NCI-H1092 (cell line): ENCODE measurements around the gene C2orf69.
"Not testable (repeated sequence)": the region's sequence is repeated elsewhere in the genome, so short reads cannot be mapped to it uniquely, and the experiment has no call there.

Experiments used
- DNase-seq: peaks from one replicate; lab custom pipeline; 2025; lab: John Stamatoyannopoulos, UW

The C2orf69 gene, protein sequence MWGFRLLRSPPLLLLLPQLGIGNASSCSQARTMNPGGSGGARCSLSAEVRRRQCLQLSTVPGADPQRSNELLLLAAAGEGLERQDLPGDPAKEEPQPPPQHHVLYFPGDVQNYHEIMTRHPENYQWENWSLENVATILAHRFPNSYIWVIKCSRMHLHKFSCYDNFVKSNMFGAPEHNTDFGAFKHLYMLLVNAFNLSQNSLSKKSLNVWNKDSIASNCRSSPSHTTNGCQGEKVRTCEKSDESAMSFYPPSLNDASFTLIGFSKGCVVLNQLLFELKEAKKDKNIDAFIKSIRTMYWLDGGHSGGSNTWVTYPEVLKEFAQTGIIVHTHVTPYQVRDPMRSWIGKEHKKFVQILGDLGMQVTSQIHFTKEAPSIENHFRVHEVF

DNA sequence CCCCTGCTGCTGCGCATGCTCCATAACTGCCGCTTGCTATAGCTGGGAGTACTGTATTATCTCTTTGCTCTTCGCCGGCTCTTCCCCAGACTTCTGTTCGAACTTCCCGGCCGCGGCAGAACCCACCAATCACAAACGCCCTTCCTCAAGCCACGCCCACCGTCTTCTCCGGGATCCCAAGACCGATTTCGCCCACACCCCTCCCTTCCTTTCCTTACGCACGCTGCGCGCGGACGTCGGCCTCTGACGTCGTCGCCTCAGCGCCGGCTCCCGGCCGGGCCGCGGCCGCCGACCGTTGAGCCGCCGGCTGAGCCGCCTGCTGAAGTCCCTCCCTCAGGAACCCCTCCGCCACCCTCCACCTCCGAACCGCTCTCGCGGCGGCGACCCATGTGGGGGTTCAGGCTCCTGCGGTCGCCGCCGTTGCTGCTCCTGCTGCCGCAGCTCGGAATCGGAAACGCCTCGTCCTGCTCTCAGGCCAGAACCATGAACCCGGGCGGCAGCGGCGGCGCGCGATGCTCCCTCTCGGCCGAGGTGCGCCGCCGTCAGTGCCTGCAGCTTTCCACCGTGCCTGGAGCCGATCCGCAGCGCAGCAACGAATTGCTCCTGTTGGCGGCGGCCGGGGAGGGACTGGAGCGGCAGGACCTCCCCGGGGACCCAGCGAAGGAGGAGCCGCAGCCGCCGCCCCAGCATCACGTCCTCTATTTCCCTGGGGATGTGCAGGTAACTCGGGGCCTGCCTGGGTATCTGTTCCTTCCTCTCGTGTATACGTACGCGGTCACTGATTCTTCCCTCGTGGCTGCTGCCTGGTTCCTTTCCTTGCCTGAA, at the start of gene C2orf69:
Gene C2orf69, plus strand, starts transcription at position 242 of the 825 bp plus-strand sequence. Its CDS starts 146 bp downstream, at position 388.
- peak; percentile 94 for DNase-seq

DNA sequence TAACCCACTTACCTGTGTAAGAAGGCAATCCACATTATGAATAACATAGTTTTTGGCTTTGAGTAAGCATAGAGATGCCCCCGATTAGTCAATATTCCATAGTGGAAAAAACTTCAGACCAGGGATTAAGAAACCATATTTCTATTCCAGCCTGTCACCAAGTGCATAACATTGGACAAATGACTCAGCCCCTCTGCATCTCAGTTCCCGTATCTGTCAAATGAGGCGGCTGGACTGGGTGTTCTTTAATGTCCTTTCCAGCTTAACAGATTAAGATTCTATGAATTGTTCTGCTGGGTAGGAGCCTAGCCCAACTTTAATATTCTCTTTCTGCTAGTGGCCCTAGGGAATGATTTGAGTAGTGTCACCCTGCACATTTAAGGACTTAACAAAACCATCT, 48.3 kb upstream of the C2orf69 start:
- DNase-seq: no peak

DNA sequence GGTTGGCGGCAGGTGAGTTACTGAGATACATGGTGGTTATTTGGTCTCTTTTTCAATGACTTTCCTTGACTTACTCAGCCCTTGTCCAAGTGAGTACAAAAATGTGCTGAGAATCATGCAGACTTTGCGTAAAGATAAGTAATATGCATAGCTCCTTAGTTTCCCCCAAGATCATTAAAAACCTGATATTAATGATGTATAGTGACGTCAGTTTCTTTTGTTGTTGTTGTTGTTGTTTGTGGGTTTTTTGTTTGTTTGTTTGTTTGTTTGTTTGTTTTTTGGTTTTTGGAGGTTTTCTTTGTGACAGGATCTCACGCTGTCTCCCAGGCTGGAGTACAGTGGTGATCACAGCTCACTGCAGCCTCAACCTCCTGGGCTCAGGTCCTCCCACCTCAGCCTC, 45.2 kb upstream of the C2orf69 start:
- DNase-seq: no peak

DNA sequence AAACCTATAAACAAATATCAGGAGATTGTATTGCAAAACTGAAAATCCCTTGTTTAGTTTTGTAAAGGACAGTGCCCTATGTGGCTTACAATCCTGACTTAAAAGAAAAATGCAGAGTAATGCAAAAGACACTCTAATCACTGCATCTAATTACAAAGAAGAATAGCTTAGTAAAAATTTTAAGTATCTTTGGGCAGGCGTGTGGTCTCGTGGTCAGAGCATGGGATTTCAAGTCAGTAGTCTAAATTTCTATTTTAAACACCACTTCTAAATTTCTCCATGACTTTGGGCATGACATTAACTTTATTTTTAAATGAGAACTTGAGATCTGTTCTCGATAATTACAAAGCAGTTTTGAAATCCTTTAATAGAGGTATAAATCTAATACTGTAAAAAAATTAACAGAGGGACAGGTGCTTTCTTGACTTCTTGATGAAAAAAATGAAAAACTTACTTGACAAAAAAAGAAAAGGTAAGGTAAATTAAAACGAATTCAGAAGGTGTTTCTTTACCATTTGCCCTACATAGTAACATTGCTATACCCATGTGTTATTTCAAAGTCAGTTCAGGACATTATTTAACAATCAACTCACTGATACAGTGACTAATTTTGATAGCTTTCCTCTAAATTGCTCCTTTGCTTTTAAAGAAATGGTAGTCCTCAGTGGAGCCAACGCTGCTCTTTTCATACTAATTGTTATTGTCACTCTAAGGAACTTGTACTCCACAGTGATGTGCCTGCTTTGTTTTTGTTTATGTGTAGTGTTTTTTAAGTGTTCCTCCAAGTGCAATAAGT, 42.5 kb upstream of the C2orf69 start:
- DNase-seq: no peak

DNA sequence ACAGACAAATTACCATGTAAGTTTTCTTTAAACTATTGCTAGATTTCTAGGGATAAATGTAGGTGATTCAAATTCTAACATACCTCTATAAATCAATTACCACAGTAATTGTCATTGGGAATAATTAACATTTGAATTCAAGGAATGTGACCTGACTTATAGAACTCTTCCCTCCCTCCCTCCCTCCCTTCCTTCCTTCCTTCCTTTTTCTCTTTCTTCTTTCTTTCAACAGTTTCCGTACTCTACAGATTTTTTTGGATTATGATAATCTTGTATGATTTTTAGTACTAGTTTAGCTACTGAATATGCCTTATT, 41.9 kb upstream of the C2orf69 start:
- DNase-seq: no peak

DNA sequence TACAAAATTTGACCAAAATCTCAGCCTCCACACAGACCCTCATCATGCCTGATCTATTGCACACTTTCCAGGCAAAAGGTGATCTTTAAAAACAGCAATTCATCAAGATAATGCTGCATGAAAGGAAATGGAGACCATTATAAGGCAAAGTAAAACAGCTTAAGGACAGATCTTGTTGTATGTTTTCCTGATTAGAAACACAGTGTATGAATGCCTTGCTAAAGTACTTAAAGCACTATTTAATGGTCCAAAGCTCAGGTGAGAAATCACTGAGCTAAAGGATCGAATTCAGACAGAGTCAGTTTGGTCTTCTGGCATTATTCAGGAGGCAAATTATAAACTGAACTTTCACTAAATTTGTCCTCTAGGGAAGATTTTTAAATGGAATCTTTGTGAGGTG, 41.4 kb upstream of the C2orf69 start:
- DNase-seq: no peak

DNA sequence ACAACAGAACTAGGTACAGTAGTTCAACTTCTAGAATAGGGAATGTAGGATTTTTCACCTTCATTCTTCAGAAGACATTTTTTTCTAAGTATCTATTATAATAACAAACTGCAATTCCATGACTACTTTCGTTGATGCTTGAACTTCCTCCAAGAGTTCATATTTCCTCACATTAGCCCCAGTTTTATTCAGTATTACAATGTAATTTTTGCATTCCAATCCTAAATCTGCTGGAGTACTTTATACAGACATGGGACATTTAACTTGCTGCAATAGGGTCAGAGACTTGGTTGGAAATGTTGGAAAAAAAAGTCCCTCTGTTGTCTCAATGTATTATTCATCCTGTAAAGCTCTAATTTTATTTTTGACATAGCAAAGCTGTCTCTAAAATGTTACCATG, 40.5 kb upstream of the C2orf69 start:
- DNase-seq: no peak

DNA sequence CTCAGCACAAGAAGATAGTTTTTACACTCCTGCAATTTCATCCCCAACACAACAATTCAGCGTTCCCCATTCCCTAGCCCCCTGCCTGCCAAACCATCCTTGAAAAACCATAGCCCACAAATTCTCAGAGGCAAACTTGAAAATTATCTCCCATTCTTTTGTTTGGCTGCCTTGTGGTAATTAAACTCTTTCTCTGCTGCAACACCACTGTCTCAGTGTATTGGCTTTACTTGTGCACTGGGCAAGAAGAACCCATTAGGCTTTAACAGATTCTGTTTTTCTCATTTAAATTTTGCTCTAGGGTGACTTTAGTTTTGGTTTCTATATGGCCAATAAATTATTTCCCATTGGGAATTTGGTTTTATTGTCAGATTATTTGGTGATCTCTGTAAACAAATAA, 36.9 kb upstream of the C2orf69 start:
- no peak for DNase-seq

DNA sequence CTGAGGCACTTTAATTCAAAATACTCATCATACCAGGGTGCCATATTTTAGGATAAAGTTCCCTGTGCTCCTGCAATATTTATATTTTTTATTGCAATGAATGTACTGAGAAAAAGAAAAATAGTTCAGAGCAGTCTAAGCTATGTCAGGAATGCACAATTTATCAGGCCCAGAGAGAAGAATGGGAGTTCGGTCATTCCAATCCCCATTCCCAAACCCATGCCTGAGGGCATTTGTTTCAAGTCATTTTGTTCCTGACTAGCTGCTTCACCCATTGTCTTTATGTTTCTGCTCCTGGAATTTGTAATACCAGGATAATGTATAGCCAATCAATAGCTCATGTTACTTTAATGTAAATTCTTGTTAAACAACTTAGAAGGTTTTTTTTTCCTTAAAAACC, 35.7 kb upstream of the C2orf69 start:
- DNase-seq: no peak

DNA sequence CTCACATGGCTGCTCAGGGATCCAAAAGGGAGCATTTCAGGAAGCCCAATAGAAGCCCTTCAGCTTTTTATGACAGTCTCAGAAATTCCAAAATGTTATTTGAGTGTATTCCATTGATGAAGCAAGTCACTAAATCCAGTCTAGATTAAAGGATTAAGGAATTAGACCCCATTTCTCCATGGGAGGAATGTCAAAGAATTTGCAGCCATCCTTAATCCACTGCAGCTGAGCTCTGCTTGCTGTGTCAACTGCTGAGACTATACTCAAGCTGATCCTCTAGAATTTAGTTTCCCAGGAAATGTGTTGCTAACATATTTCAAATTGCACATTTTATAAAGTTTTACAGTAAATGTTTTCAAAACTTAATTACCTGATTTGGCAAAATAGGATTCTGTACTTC, 28.4 kb upstream of the C2orf69 start:
- no peak for DNase-seq

DNA sequence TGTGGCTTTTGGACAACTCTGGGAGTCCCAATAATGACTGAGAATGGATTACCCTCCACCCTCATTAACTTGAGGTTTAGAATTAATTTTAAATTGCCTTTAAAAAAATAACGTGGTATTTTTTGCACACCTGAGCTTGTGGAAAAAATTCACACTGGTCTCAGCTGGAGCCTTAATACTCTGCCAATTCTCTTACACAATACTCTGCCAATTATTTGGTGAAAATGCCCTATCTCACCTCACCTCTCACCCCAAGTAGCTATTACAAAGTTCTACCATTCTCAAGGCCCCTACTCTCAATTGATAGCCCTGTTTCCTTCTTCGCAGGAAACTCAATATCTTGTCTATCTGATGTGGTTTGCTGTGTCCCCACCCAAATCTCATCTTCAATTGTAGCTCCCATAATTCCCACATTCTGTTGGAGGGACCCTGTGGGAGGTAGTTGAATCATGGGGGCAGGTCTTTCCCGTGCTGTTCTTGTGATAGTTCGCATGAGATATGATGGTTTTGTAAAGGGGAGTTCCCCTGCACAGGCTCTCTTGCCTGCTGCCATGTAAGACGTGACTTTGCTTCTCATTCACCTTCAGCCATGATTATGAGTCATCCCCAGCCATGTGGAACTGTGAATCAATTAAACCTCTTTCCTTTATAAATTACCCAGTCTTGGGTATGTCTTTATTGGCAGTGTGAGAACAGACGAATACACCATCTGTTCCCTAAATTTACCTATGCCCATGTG, 27.4 kb upstream of the C2orf69 start:
- no peak for DNase-seq

DNA sequence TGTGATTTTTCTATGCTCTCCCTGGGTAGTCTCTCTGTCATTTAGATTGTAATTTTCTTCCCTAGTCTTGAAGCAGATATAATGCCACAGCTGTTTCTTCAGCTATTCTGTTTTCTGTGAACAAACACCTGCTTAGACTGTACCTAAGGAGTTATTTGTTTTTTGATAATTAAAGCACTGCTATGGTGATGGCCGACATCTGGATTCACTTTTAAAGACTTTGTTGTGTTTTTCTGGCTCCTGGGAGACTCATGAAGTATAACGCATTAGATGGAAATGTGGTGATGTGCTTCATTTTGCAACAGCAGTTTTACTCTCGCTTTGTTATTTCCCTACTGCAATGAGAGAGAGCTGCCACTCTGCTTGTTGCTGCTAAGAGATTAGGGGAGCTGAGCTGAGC, 15.7 kb upstream of the C2orf69 start:
- no peak for DNase-seq

DNA sequence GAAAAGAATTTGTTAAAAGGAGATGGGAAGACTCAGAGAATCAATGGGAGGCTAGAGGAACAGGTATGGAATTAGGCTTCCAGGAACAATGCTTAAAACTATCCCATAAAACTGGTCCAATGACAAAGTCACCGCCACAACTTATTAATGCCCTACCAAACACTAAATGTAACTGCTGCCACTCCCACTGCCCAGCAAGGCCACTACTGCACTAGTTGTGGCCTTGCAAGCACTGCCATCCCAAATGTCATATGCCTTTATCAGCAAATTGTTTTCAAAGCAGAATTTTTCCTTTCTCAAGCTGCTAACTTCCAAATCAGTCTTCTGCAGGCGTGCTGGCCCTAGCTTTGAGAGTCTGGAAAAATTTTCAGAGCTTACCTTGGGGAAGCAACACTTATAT, 14.5 kb upstream of the C2orf69 start:
- no peak for DNase-seq

DNA sequence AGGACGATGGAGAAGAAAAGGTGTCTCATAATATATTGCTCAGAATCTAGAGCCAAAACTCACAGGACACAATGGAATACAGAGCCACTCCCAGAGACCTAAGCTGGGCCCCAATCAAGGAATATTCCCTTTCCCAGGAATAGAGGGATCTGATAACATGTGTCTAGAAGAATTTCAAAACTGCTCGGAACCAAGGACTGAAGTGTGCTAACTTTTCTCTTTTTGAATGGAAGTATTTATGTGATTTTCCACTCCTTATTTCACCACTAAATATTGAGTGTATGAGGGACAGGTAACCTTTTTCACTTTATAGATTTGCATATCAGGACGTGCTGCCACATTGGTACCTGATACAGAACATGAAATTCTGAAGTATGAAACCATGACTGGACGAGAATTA, 9.2 kb upstream of the C2orf69 start:
- DNase-seq: no peak

DNA sequence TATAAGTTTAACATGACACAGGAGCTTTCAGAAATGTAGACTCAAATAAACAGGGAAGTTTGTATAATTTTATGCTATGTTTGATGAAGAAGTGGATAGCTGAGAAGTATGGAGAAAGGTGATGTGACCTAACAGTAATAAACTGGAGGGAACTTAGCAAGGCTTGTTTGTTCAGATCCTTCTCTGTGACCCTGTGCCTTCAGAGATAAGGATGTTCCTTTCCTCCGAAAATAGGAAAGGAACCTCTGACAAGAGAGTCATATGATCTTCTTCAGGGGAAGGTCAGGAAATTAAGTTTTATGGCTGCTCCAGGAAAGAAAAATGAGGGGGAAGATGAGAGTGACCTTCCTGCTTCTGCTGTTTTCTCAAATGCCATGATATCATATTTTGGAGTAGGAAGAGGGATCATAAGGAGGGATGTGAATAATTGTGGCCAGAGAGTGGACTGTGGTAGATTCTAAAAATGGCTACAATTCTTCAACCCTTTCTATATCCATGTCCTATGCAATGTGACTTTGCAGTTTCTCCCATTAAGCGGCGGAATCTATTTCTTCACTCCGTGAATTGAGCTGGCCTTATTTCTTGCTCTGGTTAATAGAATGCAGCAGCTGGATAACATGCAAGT, 8.5 kb upstream of the C2orf69 start:
- DNase-seq: no peak

DNA sequence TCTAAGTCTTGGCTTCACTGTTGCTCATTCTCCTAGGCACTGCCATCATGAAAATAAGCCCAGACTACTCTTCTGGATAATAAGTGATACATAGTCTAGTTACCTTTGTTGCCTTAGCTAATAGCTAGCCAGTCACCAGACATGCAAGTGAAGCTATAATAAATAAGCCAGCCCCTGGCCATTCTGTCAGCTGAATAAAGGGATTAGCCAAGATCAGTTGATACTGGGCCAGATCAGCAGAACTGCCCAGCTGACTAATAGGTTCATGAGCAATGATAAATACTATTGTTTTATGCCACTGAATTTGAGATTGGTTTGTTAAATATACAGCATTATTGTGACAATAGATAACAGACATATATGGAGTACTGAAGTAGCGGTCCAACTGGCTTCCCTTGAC, 8.0 kb upstream of the C2orf69 start:
- DNase-seq: no peak

DNA sequence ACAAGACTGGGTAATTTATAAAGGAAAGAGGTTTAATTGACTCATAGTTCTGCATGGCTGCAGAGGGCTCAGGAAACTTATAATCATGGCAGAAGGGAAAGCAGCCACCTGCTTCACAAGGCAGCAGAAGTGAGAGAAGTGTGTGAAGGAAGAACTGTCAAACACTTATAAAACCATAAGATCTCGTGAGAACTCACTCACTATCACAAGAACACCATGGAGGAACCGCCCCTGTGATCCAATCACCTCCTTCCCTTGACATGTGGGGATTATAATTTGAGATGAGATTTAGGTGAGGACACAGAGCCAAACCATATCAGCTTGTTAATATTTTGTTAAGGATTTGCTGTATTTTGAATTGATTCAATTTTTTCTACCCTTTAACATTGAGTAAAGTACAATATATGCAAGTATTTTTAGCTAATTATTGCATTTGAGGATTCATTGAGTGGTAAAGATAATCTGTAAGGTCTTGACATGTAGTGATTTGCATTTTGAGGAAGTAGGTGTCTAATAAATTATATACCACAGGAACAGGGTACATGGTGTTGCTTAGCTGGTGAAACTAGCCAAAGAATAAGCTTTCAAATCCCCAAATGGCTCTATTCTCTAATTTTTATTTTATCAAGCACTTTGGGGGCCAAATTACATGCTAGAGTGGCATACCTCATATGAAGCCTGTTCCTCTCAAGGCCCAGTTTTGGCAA, 3.9 kb upstream of the C2orf69 start:
- no peak for DNase-seq

DNA sequence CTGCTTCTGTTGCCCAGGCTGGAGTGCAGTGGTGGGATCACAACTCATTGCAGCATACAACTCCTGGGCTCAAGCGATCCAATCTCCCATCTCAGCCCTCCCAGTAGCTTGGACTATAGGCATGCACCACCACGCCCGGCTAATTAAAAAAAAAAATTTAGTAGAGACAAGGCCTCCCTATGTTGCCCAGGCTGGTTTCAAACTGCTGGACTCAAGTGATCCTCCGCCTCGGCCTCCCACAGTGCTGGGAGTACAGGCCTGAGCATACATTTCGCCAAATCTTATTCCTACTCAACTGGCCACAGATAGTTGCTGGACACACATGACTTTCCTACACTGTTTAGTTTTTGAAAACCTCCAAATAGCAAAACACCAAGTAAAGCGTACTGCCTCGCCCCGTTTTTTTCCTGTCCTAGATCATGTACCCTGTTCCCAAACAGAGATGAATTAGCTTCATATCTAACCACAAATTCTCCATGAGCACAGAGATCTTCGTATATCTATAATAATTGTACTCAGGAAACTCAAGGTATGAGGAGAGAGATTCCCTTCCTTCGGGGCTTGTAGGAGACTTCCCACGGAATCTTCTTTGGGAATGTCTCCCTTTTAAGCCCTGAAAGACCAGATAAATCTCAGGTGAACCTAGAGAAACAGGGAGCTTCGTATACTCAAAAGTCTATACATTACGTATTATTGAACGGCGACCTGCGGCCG, 598 bp upstream of the C2orf69 start:
- DNase-seq: no peak

DNA sequence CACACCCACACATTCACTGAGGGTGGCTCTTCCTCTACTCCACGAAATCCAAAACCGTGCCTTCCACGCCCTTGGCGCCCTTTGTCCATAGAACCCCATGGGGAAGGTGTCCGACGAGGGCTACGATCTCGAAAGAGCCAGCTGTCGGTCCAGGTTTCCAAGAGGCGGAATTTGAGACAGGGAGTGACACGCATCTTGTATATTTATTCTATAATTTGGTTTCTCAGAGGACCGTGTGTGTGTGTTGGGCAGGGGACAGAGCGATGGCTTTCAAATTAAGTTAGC, 726 bp downstream of the C2orf69 start:
- DNase-seq: no peak

DNA sequence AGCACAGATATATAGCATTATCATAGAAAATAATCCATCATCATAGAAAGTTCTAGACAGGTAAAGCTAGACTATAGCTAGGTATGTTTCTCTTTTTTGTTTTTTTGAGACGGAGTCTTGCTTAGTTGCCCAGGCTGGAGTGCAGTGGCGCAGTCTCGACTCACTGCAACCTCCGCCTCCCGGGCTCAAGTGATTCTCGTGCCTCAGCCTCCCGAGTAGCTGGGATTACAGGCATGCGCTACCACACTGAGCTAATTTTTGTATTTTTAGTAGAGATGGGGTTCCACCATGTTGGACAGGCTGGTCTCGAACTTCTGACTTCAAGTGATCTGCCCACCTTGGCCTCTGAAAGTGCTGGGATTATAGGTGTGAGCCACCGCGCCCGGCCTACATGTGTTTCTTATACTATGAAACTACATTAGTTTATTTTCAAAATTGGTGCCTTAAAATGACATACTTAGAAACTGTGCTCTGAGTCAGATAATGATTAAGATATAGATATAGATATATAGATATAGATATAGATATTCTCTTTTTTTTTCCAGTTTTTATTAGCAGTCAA, 1.5 kb downstream of the C2orf69 start:
- not testable (repeated sequence) for DNase-seq
